ENCODE data around the gene LYRM4.

The LYRM4 gene

GRCh38 chr6:5259428-5259827, 1.3 kb downstream of the LYRM4 start:
- no peak overlapping the region for H3K4me3 ChIP-seq (ENCODE audit: low read length)
- TF ChIP-seq, protein P1, sequence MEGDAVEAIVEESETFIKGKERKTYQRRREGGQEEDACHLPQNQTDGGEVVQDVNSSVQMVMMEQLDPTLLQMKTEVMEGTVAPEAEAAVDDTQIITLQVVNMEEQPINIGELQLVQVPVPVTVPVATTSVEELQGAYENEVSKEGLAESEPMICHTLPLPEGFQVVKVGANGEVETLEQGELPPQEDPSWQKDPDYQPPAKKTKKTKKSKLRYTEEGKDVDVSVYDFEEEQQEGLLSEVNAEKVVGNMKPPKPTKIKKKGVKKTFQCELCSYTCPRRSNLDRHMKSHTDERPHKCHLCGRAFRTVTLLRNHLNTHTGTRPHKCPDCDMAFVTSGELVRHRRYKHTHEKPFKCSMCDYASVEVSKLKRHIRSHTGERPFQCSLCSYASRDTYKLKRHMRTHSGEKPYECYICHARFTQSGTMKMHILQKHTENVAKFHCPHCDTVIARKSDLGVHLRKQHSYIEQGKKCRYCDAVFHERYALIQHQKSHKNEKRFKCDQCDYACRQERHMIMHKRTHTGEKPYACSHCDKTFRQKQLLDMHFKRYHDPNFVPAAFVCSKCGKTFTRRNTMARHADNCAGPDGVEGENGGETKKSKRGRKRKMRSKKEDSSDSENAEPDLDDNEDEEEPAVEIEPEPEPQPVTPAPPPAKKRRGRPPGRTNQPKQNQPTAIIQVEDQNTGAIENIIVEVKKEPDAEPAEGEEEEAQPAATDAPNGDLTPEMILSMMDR (conservative IDR thresholded peaks at IDR 0.05; ENCODE audit: low read depth, low read length), result no peak
- DNase-seq (ENCODE audit: low read depth), result no peak

DNA sequence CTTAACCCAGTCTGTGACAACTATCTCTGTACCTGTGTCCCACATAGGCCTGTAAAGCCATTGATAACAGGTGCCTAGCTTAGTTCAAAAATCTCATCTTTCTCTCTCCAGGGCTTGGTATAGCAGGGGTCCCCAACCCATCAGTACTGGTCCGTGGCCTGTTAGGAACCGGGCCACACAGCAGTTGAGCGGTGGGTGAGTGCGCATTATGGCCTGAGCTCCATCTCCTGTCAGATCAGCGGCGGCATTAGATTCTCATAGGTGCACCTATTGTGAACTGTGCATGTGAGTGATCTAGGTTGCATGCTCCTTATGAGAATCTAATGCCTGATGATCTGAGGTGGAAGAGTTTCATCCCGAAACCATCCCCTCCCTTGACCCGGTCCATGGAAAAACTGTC, 3.4 kb downstream of the LYRM4 start:
- H3K4me3 ChIP-seq (ENCODE audit: low read length), result no peak overlapping the region

DNA sequence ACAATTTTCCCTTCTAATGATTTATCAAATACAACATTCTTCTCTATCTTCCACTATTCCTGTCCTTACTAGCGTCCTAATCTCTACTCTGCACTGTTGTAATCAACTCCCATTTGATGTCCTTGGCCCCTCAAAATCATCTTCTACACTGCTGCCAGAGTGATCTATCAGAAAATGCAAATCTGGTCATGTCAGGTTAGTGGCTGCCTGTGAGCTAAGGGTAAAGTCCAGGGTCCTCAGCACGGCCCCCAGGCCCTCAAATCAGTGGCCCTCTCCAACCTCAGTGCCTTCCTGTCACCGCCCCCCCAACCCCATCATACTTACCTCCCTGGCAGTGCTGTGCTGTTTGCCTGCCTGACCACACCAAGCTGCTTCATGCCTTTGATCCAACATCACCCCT, 3.8 kb downstream of the LYRM4 start:
- TF ChIP-seq, protein P1 (conservative IDR thresholded peaks at IDR 0.05; ENCODE audit: low read depth, low read length), result no peak
- DNase-seq (ENCODE audit: low read depth), result no peak
- H3K4me3 ChIP-seq (ENCODE audit: low read length), result no peak overlapping the region

More for the DNA sequence above, 3.4 kb downstream of the LYRM4 start:
- TF ChIP-seq, protein P1 (conservative IDR thresholded peaks at IDR 0.05; ENCODE audit: low read depth, low read length), result no peak
- no peak for DNase-seq (ENCODE audit: low read depth)

DNA sequence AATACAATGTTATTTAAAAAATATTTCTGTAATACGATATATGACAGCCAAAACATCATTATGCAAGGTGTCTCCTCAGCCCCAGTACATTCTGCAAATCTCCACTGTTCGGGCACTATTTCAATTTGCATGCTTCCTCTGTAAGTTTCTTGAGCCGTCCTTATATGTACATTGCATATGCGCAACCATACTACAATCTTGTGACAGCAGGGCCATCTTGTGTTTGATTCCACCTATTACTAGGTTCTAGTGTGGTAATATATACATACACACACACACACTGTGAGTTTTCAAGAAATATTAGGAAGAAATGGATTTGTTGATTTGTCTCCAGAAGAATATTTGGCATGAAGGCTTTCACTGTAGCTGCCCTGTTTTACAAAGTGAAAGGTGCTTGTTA, 9.8 kb downstream of the LYRM4 start:
- no peak for DNase-seq (ENCODE audit: low read depth)
- no peak overlapping the region for H3K4me3 ChIP-seq (ENCODE audit: low read length)
- TF ChIP-seq, protein P1 (conservative IDR thresholded peaks at IDR 0.05; ENCODE audit: low read depth, low read length), result no peak

- no peak for DNase-seq (ENCODE audit: low read depth)
- TF ChIP-seq, protein P1 (conservative IDR thresholded peaks at IDR 0.05; ENCODE audit: low read depth, low read length), result no peak
- H3K4me3 ChIP-seq (ENCODE audit: low read length), result no peak overlapping the region
Measured at GRCh38 chr6:5250451-5250850, 10.3 kb downstream of the LYRM4 start.

- TF ChIP-seq, protein P1 (conservative IDR thresholded peaks at IDR 0.05; ENCODE audit: low read depth, low read length), result no peak
- DNase-seq (ENCODE audit: low read depth), result no peak
- no peak overlapping the region for H3K4me3 ChIP-seq (ENCODE audit: low read length)
Measured at GRCh38 chr6:5249451-5250122, 11.2 kb downstream of the LYRM4 start.

- DNase-seq (ENCODE audit: low read depth), result no peak
- TF ChIP-seq, protein P1 (conservative IDR thresholded peaks at IDR 0.05; ENCODE audit: low read depth, low read length), result no peak
- H3K4me3 ChIP-seq (ENCODE audit: low read length), result no peak overlapping the region
Measured at GRCh38 chr6:5248302-5249098, 12.2 kb downstream of the LYRM4 start.
